ENCODE results near the gene ISG20L2.

The ISG20L2 gene

GRCh38 chr1:156711011-156711817, 17.4 kb downstream of the ISG20L2 start:
- DNase-seq, result no peak
- in situ Hi-C loops (cut with MboI; ENCODE audit: low pct_unique_long_range_greater_than_20kb, low sequenced_read_pairs), result no loop called here

GRCh38 chr1:156709757-156710489, 18.6 kb downstream of the ISG20L2 start:
- DNase-seq, result no peak
- in situ Hi-C loops (cut with MboI; ENCODE audit: low pct_unique_long_range_greater_than_20kb, low sequenced_read_pairs), result no loop called here

GRCh38 chr1:156709031-156709430, 19.5 kb downstream of the ISG20L2 start:
- DNase-seq, result no peak
- in situ Hi-C loops (cut with MboI; ENCODE audit: low pct_unique_long_range_greater_than_20kb, low sequenced_read_pairs), result no loop called here

- in situ Hi-C loops (cut with MboI; ENCODE audit: low pct_unique_long_range_greater_than_20kb, low sequenced_read_pairs), result no loop called here
- no peak for DNase-seq
Observed at GRCh38 chr1:156708218-156708661, 20.3 kb downstream of the ISG20L2 start.

GRCh38 chr1:156707417-156708217, 20.9 kb downstream of the ISG20L2 start:
- in situ Hi-C loops (cut with MboI; ENCODE audit: low pct_unique_long_range_greater_than_20kb, low sequenced_read_pairs), result no loop called here
- DNase-seq, result no peak

- in situ Hi-C loops (cut with MboI; ENCODE audit: low pct_unique_long_range_greater_than_20kb, low sequenced_read_pairs), result no loop called here
- DNase-seq, result no peak
Observed at GRCh38 chr1:156706657-156707416, 21.7 kb downstream of the ISG20L2 start.

- in situ Hi-C loops (cut with MboI; ENCODE audit: low pct_unique_long_range_greater_than_20kb, low sequenced_read_pairs), result no loop called here
- peak; percentile 83 for DNase-seq
Observed at GRCh38 chr1:156705918-156706656, 22.5 kb downstream of the ISG20L2 start.

- no peak for DNase-seq
- in situ Hi-C loops (cut with MboI; ENCODE audit: low pct_unique_long_range_greater_than_20kb, low sequenced_read_pairs), result no loop called here
Observed at GRCh38 chr1:156705321-156705917, 23.1 kb downstream of the ISG20L2 start, which contains the start of gene CRABP2. CRABP2 (minus strand) TSS chr1:156705583; CDS start chr1:156705446, 137 bp downstream.

- no peak for DNase-seq
- in situ Hi-C loops (cut with MboI; ENCODE audit: low pct_unique_long_range_greater_than_20kb, low sequenced_read_pairs), result no loop called here
Observed at GRCh38 chr1:156704930-156705320, 23.6 kb downstream of the ISG20L2 start.

GRCh38 chr1:156704166-156704711, 24.3 kb downstream of the ISG20L2 start:
- DNase-seq, result no peak

GRCh38 chr1:156703741-156704140, 24.8 kb downstream of the ISG20L2 start:
- no peak for DNase-seq
- in situ Hi-C loops (cut with MboI; ENCODE audit: low pct_unique_long_range_greater_than_20kb, low sequenced_read_pairs), result no loop called here

More at GRCh38 chr1:156704166-156704711, 24.3 kb downstream of the ISG20L2 start:
- in situ Hi-C loops (cut with MboI; ENCODE audit: low pct_unique_long_range_greater_than_20kb, low sequenced_read_pairs), result no loop called here

- no peak for DNase-seq
- in situ Hi-C loops (cut with MboI; ENCODE audit: low pct_unique_long_range_greater_than_20kb, low sequenced_read_pairs), result no loop called here
Observed at GRCh38 chr1:156703336-156703735, 25.2 kb downstream of the ISG20L2 start.

- no peak for DNase-seq
Observed at GRCh38 chr1:156700736-156701531, 27.6 kb downstream of the ISG20L2 start.

GRCh38 chr1:156698995-156699394, 29.6 kb downstream of the ISG20L2 start:
- in situ Hi-C loops (cut with MboI; ENCODE audit: low pct_unique_long_range_greater_than_20kb, low sequenced_read_pairs), result no loop called here
- no peak for DNase-seq

More at GRCh38 chr1:156700736-156701531, 27.6 kb downstream of the ISG20L2 start:
- in situ Hi-C loops (cut with MboI; ENCODE audit: low pct_unique_long_range_greater_than_20kb, low sequenced_read_pairs), result no loop called here

- DNase-seq, result no peak
- in situ Hi-C loops (cut with MboI; ENCODE audit: low pct_unique_long_range_greater_than_20kb, low sequenced_read_pairs), result no loop called here
Observed at GRCh38 chr1:156697481-156697880, 31.1 kb downstream of the ISG20L2 start.

- in situ Hi-C loops (cut with MboI; ENCODE audit: low pct_unique_long_range_greater_than_20kb, low sequenced_read_pairs), result no loop called here
Observed at GRCh38 chr1:156696755-156697154, 31.8 kb downstream of the ISG20L2 start.

GRCh38 chr1:156694690-156694962, 33.9 kb downstream of the ISG20L2 start:
- in situ Hi-C loops (cut with MboI; ENCODE audit: low pct_unique_long_range_greater_than_20kb, low sequenced_read_pairs), result no loop called here
- no peak for DNase-seq

More at GRCh38 chr1:156696755-156697154, 31.8 kb downstream of the ISG20L2 start:
- no peak for DNase-seq

Measured in KBM-7 (cell line).